ENCODE measurements around the gene SIL1. TPM values are rescaled to one million over a fixed set of nuclear protein-coding genes. Genes with fewer than 3 reads are reported as not detected.

SIL1 gene
- total RNA-seq, 1 experiment from 2014 or later: 46.5 TPM

DNA sequence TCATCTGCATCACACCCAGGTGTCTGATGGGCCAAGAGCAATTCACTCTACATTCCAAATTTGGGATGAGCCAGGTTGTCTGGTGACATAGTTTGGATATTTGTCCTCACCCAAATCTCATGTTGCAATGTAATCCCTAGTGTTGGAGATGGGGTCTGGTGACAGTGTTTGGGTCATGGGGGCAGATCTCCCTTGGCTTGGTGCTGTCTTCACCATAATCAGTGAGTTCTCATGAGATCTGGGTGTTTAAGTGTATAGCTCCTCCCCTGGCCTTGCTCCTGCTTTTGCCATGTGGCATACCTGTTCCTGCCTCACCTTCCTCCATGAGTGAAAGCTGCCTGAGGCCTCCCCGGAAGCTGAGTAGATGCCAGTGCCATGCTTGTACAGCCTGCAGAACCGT is 7.4 kb upstream of the SIL1 start:
- Histone ChIP-seq H2AFZ (no peak overlapping the region), H3K36me3 (ENCODE audit: low read depth) (no peaks in the 10 kb centered on the region), H3K9me3 (ENCODE audit: insufficient read depth, low read depth) (no peaks in the 10 kb centered on the region), H3K4me1 (replicated peaks; ENCODE audit: insufficient read depth) (no peaks in the 10 kb centered on the region), H3F3A (ENCODE audit: insufficient read depth, low read depth) (no peaks in the 10 kb centered on the region), H4K20me1 (ENCODE audit: insufficient read depth) (no peaks in the 10 kb centered on the region), H3K79me2 (ENCODE audit: low read depth) (no peaks in the 10 kb centered on the region), H3K9me2 (ENCODE audit: insufficient read depth) (no peaks in the 10 kb centered on the region), H3K27me3 (ENCODE audit: insufficient read depth, low read depth) (no peaks in the 10 kb centered on the region), H3K4me3 (no peak overlapping the region), H3K27ac (no peak overlapping the region), H3K4me2 (no peak overlapping the region)
- intact Hi-C loops (cut with micrococcal nuclease; ENCODE audit: unreplicated experiment): no loop called here
- ChIA-PET CTCF (no interaction called here), POLR2A (ENCODE audit: unreplicated experiment) (no interaction called here)
- no peak for TF ChIP-seq EZH2 (IDR thresholded peaks at IDR 0.05; ENCODE audit: low read depth)
- no peak for TF ChIP-seq CTCF (conservative IDR thresholded peaks at IDR 0.05)
- no peak for DNase-seq
- BruUV-seq (replicated peaks): no TSS peak

- ChIA-PET POLR2A (ENCODE audit: unreplicated experiment) (no interaction called here), CTCF (no interaction called here)
- no peak for DNase-seq
- H2AFZ ChIP-seq: no peak overlapping the region
- no peak overlapping the region for H3K4me3 ChIP-seq
- no peaks in the 10 kb centered on the region for H3K79me2 ChIP-seq (ENCODE audit: low read depth)
- H4K20me1 ChIP-seq (ENCODE audit: insufficient read depth): no peaks in the 10 kb centered on the region
- no peaks in the 10 kb centered on the region for H3K9me3 ChIP-seq (ENCODE audit: insufficient read depth, low read depth)
- no peaks in the 10 kb centered on the region for H3F3A ChIP-seq (ENCODE audit: insufficient read depth, low read depth)
- H3K27ac ChIP-seq: no peak overlapping the region
- no peaks in the 10 kb centered on the region for H3K9me2 ChIP-seq (ENCODE audit: insufficient read depth)
- no peak overlapping the region for H3K4me2 ChIP-seq
- no peaks in the 10 kb centered on the region for H3K36me3 ChIP-seq (ENCODE audit: low read depth)
- H3K27me3 ChIP-seq (ENCODE audit: insufficient read depth, low read depth): no peaks in the 10 kb centered on the region
- no TSS peak for BruUV-seq (replicated peaks)
- TF ChIP-seq CTCF (conservative IDR thresholded peaks at IDR 0.05) (no peak), EZH2 (IDR thresholded peaks at IDR 0.05; ENCODE audit: low read depth) (no peak)
- intact Hi-C loops (cut with micrococcal nuclease; ENCODE audit: unreplicated experiment): no loop called here
- H3K4me1 ChIP-seq (replicated peaks; ENCODE audit: insufficient read depth): no peaks in the 10 kb centered on the region
Measured at GRCh38 chr5:139205124-139205523, 7.0 kb upstream of the SIL1 start.

DNA sequence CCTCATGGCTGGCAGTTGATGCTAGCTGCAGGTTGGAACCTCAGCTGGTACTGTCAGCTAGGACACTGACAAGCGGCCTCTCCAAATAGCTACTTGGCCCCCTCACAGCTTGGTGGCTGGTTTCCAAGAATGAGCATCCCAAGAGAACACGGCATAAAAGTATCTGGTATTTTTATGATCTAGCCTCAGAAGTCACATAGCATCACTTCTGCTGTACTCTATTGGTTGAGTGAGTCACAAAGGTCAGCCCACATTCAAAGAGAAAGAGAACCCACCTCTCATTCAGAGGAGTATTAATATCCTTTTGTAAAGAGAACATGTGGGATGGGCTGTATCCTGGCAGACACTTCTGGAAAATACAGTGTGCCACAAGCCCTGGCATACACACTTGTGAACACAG is 6.0 kb upstream of the SIL1 start:
- Histone ChIP-seq H3K27ac (no peak overlapping the region), H3K4me3 (no peak overlapping the region), H3K79me2 (ENCODE audit: low read depth) (no peaks in the 10 kb centered on the region), H3K27me3 (ENCODE audit: insufficient read depth, low read depth) (no peaks in the 10 kb centered on the region), H3K4me2 (no peak overlapping the region), H3K4me1 (replicated peaks; ENCODE audit: insufficient read depth) (no peaks in the 10 kb centered on the region), H3K9me3 (ENCODE audit: insufficient read depth, low read depth) (no peaks in the 10 kb centered on the region), H4K20me1 (ENCODE audit: insufficient read depth) (no peaks in the 10 kb centered on the region), H3K9me2 (ENCODE audit: insufficient read depth) (no peaks in the 10 kb centered on the region), H3F3A (ENCODE audit: insufficient read depth, low read depth) (no peaks in the 10 kb centered on the region), H3K36me3 (ENCODE audit: low read depth) (no peaks in the 10 kb centered on the region), H2AFZ (no peak overlapping the region)
- CTCF ChIA-PET: no interaction called here
- BruUV-seq (replicated peaks): no TSS peak
- POLR2A ChIA-PET (ENCODE audit: unreplicated experiment): interaction anchor here (0.6 kb wide), 1 partner anchor 68 kb away, joined by 4 read pairs; no protein-coding TSS in a partner anchor
- no peak for DNase-seq
- intact Hi-C loops (cut with micrococcal nuclease; ENCODE audit: unreplicated experiment): no loop called here
- no peak for TF ChIP-seq EZH2 (IDR thresholded peaks at IDR 0.05; ENCODE audit: low read depth)
- no peak for TF ChIP-seq CTCF (conservative IDR thresholded peaks at IDR 0.05)
